ENCODE data around the gene TRUB2.

DNA sequence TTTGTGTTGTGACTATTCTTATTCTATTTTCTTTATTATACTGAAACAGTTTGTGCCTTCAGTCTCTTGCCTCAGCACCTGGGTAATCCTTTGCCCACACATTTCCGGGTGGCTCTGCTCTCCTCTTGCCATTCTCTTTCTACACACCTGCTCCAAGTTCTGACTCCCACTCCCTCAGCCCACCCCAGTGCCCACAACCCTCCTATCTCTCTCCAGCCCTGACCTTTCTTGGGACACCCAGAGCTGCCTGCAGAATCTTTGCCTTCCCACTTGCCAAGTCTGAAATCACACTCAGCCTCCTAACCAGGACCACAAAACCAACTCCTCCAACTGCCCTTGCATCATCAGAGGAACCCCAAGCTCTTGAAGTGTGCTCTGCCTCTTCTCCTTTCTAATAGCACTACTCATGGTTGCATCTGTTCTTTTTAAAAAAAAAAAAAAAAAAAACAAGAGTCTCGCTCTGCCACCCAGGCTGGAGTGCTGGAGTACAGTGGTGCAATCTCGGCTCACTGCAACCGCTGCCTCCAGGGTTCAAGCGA is 42.1 kb downstream of the TRUB2 start:
- TF ChIP-seq TBL1XR1 (IDR thresholded peaks at IDR 0.05; ENCODE audit: borderline replicate concordance, low read length, partially characterized antibody) (no peak), ZFP90 (CRISPR knock-in tag; IDR thresholded peaks at IDR 0.05; ENCODE audit: borderline replicate concordance) (no peak), HNRNPK (IDR thresholded peaks at IDR 0.05; ENCODE audit: low read depth, low read length, poor library complexity, severe bottlenecking) (no peak), CHD4 (IDR thresholded peaks at IDR 0.05; ENCODE audit: borderline replicate concordance, low read length) (no peak), ZNF350 (CRISPR knock-in tag; IDR thresholded peaks at IDR 0.05; ENCODE audit: borderline replicate concordance, low read depth) (no peak)
- TF ChIP-seq, protein P1, sequence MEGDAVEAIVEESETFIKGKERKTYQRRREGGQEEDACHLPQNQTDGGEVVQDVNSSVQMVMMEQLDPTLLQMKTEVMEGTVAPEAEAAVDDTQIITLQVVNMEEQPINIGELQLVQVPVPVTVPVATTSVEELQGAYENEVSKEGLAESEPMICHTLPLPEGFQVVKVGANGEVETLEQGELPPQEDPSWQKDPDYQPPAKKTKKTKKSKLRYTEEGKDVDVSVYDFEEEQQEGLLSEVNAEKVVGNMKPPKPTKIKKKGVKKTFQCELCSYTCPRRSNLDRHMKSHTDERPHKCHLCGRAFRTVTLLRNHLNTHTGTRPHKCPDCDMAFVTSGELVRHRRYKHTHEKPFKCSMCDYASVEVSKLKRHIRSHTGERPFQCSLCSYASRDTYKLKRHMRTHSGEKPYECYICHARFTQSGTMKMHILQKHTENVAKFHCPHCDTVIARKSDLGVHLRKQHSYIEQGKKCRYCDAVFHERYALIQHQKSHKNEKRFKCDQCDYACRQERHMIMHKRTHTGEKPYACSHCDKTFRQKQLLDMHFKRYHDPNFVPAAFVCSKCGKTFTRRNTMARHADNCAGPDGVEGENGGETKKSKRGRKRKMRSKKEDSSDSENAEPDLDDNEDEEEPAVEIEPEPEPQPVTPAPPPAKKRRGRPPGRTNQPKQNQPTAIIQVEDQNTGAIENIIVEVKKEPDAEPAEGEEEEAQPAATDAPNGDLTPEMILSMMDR (CRISPR knock-in tag; IDR thresholded peaks at IDR 0.05), result no peak
- TF ChIP-seq, protein P2, sequence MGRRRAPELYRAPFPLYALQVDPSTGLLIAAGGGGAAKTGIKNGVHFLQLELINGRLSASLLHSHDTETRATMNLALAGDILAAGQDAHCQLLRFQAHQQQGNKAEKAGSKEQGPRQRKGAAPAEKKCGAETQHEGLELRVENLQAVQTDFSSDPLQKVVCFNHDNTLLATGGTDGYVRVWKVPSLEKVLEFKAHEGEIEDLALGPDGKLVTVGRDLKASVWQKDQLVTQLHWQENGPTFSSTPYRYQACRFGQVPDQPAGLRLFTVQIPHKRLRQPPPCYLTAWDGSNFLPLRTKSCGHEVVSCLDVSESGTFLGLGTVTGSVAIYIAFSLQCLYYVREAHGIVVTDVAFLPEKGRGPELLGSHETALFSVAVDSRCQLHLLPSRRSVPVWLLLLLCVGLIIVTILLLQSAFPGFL (CRISPR knock-in tag; IDR thresholded peaks at IDR 0.05), result no peak
